Activated CD4-positive, alpha-beta T cell treated with anti-CD3 and anti-CD28 coated beads, Interleukin-10, Interleukin-2, amounts not matched to agents 100 ng/mL and 50 ng/mL, durations not matched to agents 16 hours and 8 hours (primary cell): Measurements from ENCODE around the gene PLEKHG1.

ENCODE experiments used
- DNase-seq: peaks from one replicate; pipeline ENCODE4 v3.0.0-alpha.2; 2020

The PLEKHG1 gene

GRCh38 chr6:150622476-150622875 is 22.8 kb downstream of the PLEKHG1 start:
- DNase-seq = no peak

- DNase-seq = peak; percentile 21
Observed at GRCh38 chr6:150622941-150623874, 23.5 kb downstream of the PLEKHG1 start.

GRCh38 chr6:150624191-150624590 is 24.5 kb downstream of the PLEKHG1 start:
- DNase-seq = no peak

- no peak for DNase-seq
Observed at GRCh38 chr6:150625927-150626326, 26.2 kb downstream of the PLEKHG1 start.

- DNase-seq = no peak
Observed at GRCh38 chr6:150627154-150627553, 27.5 kb downstream of the PLEKHG1 start.

GRCh38 chr6:150627585-150628025 is 27.9 kb downstream of the PLEKHG1 start:
- no peak for DNase-seq

GRCh38 chr6:150628908-150629307 is 29.2 kb downstream of the PLEKHG1 start:
- no peak for DNase-seq

GRCh38 chr6:150631283-150631983 is 31.7 kb downstream of the PLEKHG1 start:
- no peak for DNase-seq

GRCh38 chr6:150631984-150632642 is 32.4 kb downstream of the PLEKHG1 start:
- no peak for DNase-seq

- no peak for DNase-seq
Observed at GRCh38 chr6:150632785-150633485, 33.2 kb downstream of the PLEKHG1 start.

GRCh38 chr6:150633486-150633834 is 33.8 kb downstream of the PLEKHG1 start:
- no peak for DNase-seq

GRCh38 chr6:150634176-150634963 is 34.7 kb downstream of the PLEKHG1 start:
- DNase-seq = no peak

GRCh38 chr6:150634964-150635292 is 35.2 kb downstream of the PLEKHG1 start:
- no peak for DNase-seq

- DNase-seq = no peak
Observed at GRCh38 chr6:150635906-150636514, 36.3 kb downstream of the PLEKHG1 start.

GRCh38 chr6:150636808-150637207 is 37.1 kb downstream of the PLEKHG1 start:
- no peak for DNase-seq

- DNase-seq = no peak
Observed at GRCh38 chr6:150637266-150637665, 37.6 kb downstream of the PLEKHG1 start.

GRCh38 chr6:150638267-150638666 is 38.6 kb downstream of the PLEKHG1 start:
- no peak for DNase-seq

- no peak for DNase-seq
Observed at GRCh38 chr6:150638765-150639164, 39.1 kb downstream of the PLEKHG1 start.

- DNase-seq = no peak
Observed at GRCh38 chr6:150639823-150640331, 40.2 kb downstream of the PLEKHG1 start.

GRCh38 chr6:150640556-150641209 is 41.0 kb downstream of the PLEKHG1 start:
- DNase-seq = no peak
